Measurements from ENCODE around the gene STYK1.
"Not testable (repeated sequence)": the region's sequence is repeated elsewhere in the genome, so short reads cannot be mapped to it uniquely, and the experiment has no call there.

Gene STYK1

DNA sequence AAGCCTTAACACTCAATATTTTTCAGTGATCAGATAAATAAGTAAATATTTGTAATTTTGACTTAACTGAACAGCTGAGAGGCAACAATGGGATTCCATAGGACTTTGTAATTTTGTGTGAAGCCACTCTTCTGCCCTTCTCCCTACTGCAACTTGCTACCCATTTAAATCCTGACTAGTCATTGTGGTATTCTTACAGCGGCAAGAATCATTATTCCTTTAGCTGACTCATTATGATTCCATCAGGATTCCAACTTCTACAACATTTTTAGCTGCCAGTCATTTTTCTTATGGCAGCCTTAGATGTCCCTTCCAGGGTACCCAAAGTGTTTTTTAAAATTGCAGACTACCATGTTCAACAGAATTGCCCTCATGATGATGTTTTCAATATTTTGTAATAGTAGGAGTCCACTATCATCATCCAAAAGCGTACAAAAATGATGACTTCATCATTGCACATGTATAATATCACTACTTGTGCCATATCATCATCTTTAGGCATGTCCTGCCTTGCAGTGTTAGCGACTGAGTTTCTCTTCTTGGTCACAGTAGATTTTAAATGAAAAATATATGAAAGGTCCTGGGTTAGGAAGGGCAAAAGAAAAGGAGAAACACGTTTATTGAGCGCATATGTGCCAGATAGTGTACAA lies 55.4 kb downstream of the STYK1 start:
- DNase-seq: no peak

DNA sequence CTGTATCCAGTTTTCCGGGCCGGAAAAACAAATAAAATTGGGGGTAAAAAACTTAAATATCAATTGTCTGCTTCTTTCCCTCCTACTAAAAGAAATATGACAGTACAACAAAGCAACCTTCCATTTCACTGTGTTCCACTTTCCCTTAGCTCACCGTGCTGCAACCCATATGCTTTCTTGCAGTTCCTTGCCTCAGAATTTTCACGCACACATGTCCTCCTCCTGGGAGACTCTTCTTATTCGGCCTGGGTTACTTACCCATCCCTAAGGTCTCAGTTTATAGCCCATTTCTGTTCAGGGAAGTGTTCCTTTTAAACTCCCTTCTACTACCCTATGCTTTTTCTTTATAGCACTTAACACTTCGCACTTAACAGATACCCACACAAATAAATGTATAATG lies 56.0 kb downstream of the STYK1 start:
- DNase-seq: no peak

DNA sequence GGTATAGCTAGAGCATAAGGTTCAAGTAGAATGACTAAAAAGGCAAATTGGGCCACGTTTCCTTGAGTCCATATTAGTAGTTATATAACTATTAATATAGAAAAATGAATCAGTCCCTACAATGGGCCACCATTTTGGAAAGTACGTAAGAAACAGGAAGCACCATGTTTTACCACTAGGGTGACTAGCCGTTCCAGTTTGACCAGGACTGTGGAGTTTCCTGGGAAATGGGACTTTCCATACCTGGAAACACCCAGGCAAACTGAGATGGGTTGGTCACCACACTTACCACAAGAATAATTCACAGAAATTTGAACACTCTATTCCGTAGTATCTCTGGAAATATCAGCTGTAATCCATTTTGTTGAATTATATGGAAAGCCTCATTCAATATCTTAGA lies 58.3 kb downstream of the STYK1 start:
- no peak for DNase-seq

GRCh38 chr12:10614056-10614370 lies 59.8 kb downstream of the STYK1 start:
- DNase-seq: peak; percentile 4

- DNase-seq: peak; percentile 97
Observed at GRCh38 chr12:10613349-10614055, 60.4 kb downstream of the STYK1 start, which contains the start of gene MAGOHB. TSS of gene MAGOHB (minus strand) at chr12:10613609. CDS start at chr12:10613532, 77 bp downstream.

- DNase-seq: peak; percentile 8
Observed at GRCh38 chr12:10612984-10613348, 60.9 kb downstream of the STYK1 start.

DNA sequence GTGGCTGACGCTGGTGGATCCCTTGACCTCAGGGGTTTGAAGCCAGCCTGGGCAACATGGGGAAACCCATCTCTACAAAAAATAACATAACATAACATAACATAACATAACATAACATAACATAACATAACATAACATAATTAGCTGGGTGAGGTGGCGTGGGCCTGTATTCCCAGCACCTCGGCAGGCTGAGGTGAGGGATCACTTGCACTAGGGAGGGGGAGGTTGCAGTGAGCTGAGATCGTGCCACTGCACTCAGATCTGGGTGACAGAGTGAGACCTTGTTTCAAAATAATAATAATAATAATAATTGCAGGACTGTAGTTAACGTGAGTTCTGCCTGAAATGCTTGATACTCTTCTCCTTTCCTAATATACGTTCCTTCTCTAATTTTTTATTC lies 61.7 kb downstream of the STYK1 start:
- no peak for DNase-seq

GRCh38 chr12:10611258-10611657 lies 62.6 kb downstream of the STYK1 start:
- DNase-seq: not testable (repeated sequence)

GRCh38 chr12:10610188-10610587 lies 63.7 kb downstream of the STYK1 start:
- DNase-seq: no peak

DNA sequence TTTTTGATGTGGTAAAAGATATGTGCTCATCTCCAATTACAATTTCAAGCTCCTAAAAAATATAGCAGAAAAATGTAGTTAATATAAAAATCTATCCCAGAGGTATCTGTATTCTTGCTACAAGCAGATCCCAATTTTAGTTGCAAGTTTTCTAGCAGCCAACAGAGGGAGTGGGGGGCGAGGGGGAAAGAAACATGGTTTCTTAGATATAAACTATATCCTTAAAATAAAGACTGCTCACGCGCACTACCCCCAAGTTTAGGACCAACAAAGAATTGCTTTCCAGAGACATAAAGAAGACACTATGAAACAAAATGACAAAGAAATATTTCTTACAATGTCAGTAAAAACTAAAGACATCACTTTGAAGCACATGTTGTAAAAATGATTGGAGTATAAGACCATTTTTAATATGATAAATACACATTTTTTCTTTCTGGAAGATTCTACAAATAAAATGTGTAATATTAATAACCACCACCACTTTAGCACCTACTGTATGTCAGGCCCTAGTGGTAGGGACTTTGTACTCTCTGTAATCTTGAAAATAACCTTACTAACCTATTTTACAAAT lies 65.9 kb downstream of the STYK1 start:
- no peak for DNase-seq

DNA sequence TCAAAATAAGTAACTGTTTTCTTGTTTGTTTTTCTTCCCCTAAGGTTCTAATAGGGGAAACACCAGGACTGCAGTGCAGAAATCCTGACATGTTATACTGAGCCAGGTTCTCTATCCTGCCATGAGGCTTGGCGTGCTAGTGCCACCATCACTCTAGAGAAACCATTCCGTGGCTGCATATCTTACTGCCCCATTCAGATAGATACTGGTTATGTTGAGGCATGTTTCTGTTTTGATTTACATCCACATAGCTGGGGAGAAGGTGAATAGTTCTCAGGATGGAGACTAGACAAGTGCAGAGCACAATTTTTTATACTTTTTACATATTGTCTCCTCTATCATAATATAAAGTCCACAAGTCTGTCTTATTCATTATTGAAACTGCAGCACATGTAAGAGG lies 72.0 kb downstream of the STYK1 start:
- DNase-seq: no peak

DNA sequence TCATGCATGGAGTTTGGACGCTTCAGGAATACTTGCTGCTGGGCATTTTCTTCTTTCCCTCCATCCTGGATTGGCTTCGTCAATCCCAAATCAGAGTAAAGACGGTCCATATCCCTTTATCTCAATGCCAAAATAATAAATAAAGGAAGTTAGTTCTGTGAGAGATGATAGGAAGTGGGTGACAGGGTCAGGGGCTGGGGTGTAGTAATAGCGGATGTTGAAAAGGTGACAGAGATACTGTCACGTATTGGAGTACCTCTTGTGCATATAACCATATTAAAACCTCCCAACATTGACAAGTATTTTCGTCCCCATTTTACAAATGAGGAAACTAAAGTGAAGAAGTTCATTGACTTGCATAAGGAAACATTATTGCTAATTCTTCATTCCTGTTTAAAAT lies 72.9 kb downstream of the STYK1 start:
- no peak for DNase-seq

GRCh38 chr12:10595881-10596280 lies 78.0 kb downstream of the STYK1 start:
- DNase-seq: no peak

- no peak for DNase-seq
Observed at GRCh38 chr12:10590966-10591365, 82.9 kb downstream of the STYK1 start.

GRCh38 chr12:10584415-10584814 lies 89.4 kb downstream of the STYK1 start:
- no peak for DNase-seq

DNA sequence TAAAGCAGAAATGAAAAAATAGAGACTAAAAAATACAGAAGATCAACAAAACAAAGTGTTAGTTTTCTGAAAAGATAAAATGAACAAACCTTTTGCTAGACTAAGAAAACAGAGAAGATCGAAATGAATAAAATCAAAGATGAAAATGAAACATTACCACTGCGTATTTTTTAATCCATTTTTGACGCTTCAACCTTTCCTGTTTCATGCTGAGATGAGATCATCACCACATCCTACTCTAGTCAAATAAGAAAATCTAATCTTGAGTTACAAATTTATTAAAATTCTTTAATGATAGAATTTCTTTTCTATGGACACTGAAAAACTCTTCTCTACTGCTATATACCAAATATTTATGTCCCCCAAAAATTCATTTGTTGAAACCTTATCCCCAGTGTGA lies 91.1 kb downstream of the STYK1 start:
- DNase-seq: no peak

DNA sequence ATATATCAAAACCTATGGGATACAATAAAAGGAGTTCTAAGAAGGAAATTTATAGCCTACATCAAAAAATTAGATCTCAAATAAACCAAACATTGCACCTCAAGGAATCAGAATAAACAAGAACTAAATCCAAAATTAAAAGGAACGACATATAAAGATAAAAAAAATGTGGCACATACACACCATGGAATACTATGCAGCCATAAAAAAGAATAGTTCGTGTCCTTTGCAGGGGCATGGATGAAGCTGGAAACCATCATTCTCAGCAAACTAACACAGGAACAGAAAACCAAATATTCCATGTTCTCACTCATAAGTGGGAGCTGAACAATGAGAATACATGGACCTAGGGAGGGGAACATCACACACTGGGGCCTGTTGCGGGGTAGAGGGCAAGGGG lies 91.7 kb downstream of the STYK1 start:
- DNase-seq: not testable (repeated sequence)

GRCh38 chr12:10574307-10574706 lies 99.5 kb downstream of the STYK1 start:
- no peak for DNase-seq

- DNase-seq: not testable (repeated sequence)
Observed at GRCh38 chr12:10572021-10572490, 101.8 kb downstream of the STYK1 start.

DNA sequence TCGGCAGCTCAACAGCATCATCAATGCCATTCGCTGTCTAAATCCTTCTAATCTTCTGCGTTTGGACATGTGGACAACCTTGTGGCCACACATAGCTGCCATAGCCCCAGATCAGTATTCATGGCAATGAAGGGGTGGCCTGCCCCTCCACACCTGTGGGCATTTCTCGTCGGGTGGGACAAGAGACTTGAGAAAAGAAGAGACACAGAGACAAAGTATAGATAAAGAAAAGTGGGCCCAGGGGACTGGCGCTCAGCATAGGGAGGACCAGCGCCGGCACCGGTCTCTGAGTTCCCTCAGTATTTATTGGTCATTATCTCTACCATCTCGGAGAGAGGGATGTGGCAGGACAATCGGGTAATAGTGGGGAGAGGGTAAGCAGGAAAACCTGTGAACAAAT lies 102.7 kb downstream of the STYK1 start:
- DNase-seq: no peak
